ENCODE results near the gene TMEM207. TPM values are rescaled to one million over a fixed set of nuclear protein-coding genes. Genes with fewer than 3 reads are reported as not detected.

The TMEM207 gene
- total and polyA plus RNA-seq, 2 donors, result not detected

DNA sequence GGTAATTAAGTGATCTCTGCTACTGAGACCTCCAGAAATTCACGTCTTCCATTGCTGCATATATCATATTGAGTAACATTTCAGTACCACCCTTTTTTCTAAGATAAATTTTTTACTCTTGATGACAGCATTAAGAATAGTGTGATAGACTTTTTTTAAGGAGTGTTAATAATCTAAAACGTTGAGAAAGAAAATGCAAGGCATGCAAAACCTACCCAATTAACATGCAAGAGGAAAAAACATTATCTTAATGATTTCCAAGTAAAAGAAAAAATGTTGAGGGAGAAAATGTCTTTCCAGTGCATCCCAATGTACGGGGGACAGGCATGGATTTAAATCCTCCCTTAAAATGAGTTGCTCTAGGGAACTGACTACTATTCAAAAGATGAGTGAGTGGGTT lies 61.0 kb downstream of the TMEM207 start:
- Histone ChIP-seq H3K36me3 (ENCODE audit: insufficient read depth) (no peaks in the 10 kb centered on the region), H3K4me1 (ENCODE audit: insufficient read depth) (no peaks in the 10 kb centered on the region), H3K4me3 (ENCODE audit: low read depth, low read length) (no peak overlapping the region), H3K27ac (ENCODE audit: low read depth) (no peak overlapping the region)
- WGBS, result 68% methylated on average over 3 of the region's 3 CpGs
- no peak for DNase-seq (ENCODE audit: extremely low spot score)

- Histone ChIP-seq H3K4me1 (ENCODE audit: insufficient read depth) (no peaks in the 10 kb centered on the region), H3K4me3 (ENCODE audit: low read depth, low read length) (no peak within 1 kb of the TSS), H3K36me3 (ENCODE audit: insufficient read depth) (no peaks in the 10 kb centered on the region), H3K27ac (ENCODE audit: low read depth) (no peak within 1 kb of the TSS)
- WGBS, result 81% methylated on average over 12 of the region's 12 CpGs
- no peak for DNase-seq (ENCODE audit: extremely low spot score)
Measured at GRCh38 chr3:190387578-190388213, 62.0 kb downstream of the TMEM207 start, which contains the start of gene CLDN16. TSS of gene CLDN16 (plus strand) at chr3:190388163. CDS start at chr3:190388330, 167 bp downstream.

DNA sequence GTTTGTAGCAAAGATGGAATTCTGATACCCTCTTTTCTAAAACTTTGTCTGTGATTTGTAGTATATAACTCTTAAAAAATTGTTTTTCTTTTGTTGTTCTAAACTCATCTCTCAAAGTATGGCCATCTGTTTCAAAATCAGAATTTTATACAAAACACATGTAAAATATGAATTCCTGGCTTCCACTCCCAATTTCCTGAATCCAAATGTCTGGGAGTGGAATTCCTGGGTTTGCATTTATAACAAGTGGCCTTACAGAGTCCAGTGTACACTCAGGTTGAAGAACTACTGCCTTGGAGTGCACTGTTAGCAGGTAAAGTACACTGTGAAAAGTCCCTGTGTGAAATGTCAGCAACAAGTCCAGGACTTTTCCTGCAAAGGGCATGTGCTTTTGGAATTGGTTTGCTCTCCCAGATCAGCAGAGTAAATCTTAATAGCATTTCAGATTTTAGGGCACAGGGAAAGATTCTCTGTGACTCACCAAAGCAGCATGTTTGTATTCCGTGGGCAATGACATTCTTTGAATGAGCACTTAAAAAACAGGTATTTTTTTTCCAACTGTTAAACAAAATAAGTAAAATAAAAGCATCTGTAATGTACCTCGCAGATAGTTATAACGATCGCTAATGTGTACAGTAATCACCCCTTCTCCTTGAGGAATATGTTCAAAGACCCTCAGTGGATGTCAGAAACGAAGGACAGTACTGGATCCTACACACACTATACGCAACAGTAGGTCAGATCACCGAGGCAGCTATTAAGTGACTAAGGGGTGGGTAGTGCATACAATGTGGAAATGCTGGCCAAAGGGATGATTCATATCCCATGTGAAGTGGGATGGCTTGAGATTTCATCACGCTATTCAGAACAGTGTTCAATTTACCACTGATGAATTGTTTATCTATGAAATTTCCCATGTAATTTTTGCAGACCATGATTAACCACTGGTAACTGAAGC lies 63.7 kb downstream of the TMEM207 start:
- Histone ChIP-seq H3K36me3 (ENCODE audit: insufficient read depth) (no peaks in the 10 kb centered on the region), H3K4me1 (ENCODE audit: insufficient read depth) (no peaks in the 10 kb centered on the region), H3K27ac (ENCODE audit: low read depth) (no peak overlapping the region), H3K4me3 (ENCODE audit: low read depth, low read length) (no peak overlapping the region)
- no peak for DNase-seq (ENCODE audit: extremely low spot score)
- WGBS, result 62% methylated on average over 8 of the region's 8 CpGs

DNA sequence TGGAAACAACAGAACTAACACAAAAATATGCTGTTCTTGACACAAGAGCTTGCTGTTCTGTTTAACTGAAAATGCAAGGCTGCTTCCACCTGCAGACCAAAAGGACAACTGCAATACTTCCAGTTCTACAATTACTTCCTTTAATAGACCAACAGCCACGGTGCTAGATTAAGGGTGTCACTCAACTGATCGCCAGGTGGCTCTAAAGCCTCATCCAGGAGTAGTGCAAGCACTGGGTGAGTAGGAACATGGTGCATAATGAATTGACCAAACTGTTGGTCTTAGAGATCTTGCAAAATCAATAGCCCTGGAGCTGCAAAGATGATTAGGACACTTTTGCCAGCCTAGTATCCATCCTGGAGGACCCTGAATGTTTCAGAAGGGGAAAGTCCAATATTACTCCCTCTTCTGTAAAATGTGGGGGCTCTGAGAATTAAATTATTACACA lies 65.4 kb downstream of the TMEM207 start:
- DNase-seq (ENCODE audit: extremely low spot score), result no peak
- no peak overlapping the region for H3K27ac ChIP-seq (ENCODE audit: low read depth)
- no peak overlapping the region for H3K4me3 ChIP-seq (ENCODE audit: low read depth, low read length)
- H3K4me1 ChIP-seq (ENCODE audit: insufficient read depth), result no peaks in the 10 kb centered on the region
- WGBS, result 26% methylated on average over 2 of the region's 2 CpGs
- no peaks in the 10 kb centered on the region for H3K36me3 ChIP-seq (ENCODE audit: insufficient read depth)

- DNase-seq (ENCODE audit: extremely low spot score), result no peak
- Histone ChIP-seq H3K4me3 (ENCODE audit: low read depth, low read length) (no peak overlapping the region), H3K4me1 (ENCODE audit: insufficient read depth) (no peaks in the 10 kb centered on the region), H3K36me3 (ENCODE audit: insufficient read depth) (no peaks in the 10 kb centered on the region), H3K27ac (ENCODE audit: low read depth) (no peak overlapping the region)
Measured at GRCh38 chr3:190382082-190382481, 67.6 kb downstream of the TMEM207 start.

GRCh38 chr3:190381441-190381840 lies 68.3 kb downstream of the TMEM207 start:
- Histone ChIP-seq H3K4me1 (ENCODE audit: insufficient read depth) (no peaks in the 10 kb centered on the region), H3K4me3 (ENCODE audit: low read depth, low read length) (no peak overlapping the region), H3K36me3 (ENCODE audit: insufficient read depth) (no peaks in the 10 kb centered on the region), H3K27ac (ENCODE audit: low read depth) (no peak overlapping the region)
- no peak for DNase-seq (ENCODE audit: extremely low spot score)

- H3K27ac ChIP-seq (ENCODE audit: low read depth), result no peak overlapping the region
- DNase-seq (ENCODE audit: extremely low spot score), result no peak
- H3K4me3 ChIP-seq (ENCODE audit: low read depth, low read length), result no peak overlapping the region
- H3K4me1 ChIP-seq (ENCODE audit: insufficient read depth), result no peaks in the 10 kb centered on the region
- H3K36me3 ChIP-seq (ENCODE audit: insufficient read depth), result no peaks in the 10 kb centered on the region
Measured at GRCh38 chr3:190380184-190380583, 69.5 kb downstream of the TMEM207 start.

Other genes with a start within 250 kb of the TMEM207 start
- 13.2 TPM for gene CLDN1, start 127.5 kb downstream of the TMEM207 start, total RNA-seq
- 15.8 TPM for gene CLDN1, start 127.5 kb downstream of the TMEM207 start, polyA plus RNA-seq
- gene CLDN16, start 61.7 kb downstream of the TMEM207 start, total RNA-seq, result 0.37 TPM
- gene CLDN16, start 61.7 kb downstream of the TMEM207 start, polyA plus RNA-seq, result 0.16 TPM
- 21.7 TPM for gene IL1RAP, start 64.2 kb upstream of the TMEM207 start, total RNA-seq
- gene IL1RAP, start 64.2 kb upstream of the TMEM207 start, polyA plus RNA-seq, result 5.6 TPM